Measurements from ENCODE around the gene ZNF548. TPM values are rescaled to one million over a fixed set of nuclear protein-coding genes. Genes with fewer than 3 reads are reported as not detected.

The ZNF548 gene
- polyA plus RNA-seq, 1 donor (not counting 4 experiments of a cell fraction or from before 2014, with no cell fraction given): 11.4 TPM

DNA sequence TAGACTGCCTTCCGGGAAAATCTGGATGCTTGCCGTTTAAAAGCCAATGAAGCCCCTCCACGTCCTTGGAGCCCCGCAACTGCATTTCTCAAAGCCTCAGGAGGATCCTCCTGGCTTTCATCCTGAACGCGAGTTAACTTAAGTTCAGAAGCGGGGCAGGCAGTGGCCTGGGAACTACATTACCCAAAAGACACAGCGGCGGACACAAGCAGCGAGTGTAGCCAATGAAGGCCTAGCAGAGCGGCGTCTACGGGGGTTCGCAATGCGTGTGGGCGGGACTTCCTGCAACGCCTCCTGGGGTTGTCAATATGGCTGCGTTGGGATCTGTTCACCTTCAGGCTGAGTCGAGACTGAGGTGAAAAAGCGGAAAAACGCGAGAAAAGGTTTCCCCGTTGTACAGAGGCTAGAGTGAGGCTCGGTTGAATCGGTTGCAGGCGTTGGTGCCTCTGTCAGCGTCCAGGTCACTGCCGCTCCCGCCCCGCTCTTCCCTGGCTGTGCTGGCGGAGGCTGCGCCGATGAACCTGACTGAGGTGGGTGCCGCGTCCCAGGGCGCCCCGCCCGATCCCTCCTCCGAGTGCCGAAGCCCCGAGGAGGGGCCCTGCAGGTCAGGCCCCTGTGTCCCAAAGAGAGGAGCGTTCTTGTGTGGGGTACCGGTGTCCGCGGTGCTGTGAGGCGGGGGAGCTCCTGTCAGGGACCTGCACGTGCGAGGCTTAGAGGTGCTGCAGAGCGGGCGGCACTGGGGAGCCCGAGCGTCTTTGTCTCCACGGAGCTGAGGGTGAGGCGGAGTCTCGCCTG, 21.4 kb downstream of the ZNF548 start, which contains the start of gene ZNF17:
TSS of gene ZNF17 (plus strand) at position 285 of the 795 bp plus-strand sequence. CDS start 2,455 bp downstream, outside the sequence.
- Histone ChIP-seq H3K4me2 (ENCODE audit: control insufficient read depth, extremely low read depth, insufficient read depth, low read depth, low read length) (peak within 1 kb of the TSS; percentile 83), H2AFZ (ENCODE audit: control insufficient read depth, low read length) (peak within 1 kb of the TSS; percentile 98), H3K79me2 (ENCODE audit: control insufficient read depth, insufficient read depth, low read length) (peaks cover 25% of the 10 kb centered on the region), H3K4me1 (ENCODE audit: control insufficient read depth, extremely low read depth, insufficient read depth, low read length) (peaks cover 11% of the 10 kb centered on the region), H3K27ac (ENCODE audit: control insufficient read depth, insufficient read depth, low read length) (peak within 1 kb of the TSS; percentile 47), H3K36me3 (ENCODE audit: control insufficient read depth in 2 of 2, extremely low read depth in 1 of 2, insufficient read depth in 2 of 2, low read length in 2 of 2) (peaks cover 2 to 4% of the 10 kb centered on the region in 2 experiments), H3K27me3 (ENCODE audit: control insufficient read depth, extremely low read depth, insufficient read depth, low read length) (no peaks in the 10 kb centered on the region), H3K9me1 (ENCODE audit: control insufficient read depth, extremely low read depth, insufficient read depth, low read length) (peaks cover 3% of the 10 kb centered on the region), H3K4me3 (ENCODE audit: control insufficient read depth in 2 of 3, extremely low read depth in 1 of 3, insufficient read depth in 2 of 3, low read depth in 1 of 3, low read length in 3 of 3) (peak within 1 kb of the TSS; percentile 65 to 93 (median 93)), H3K9me3 (ENCODE audit: control insufficient read depth, low read depth, low read length) (no peaks in the 10 kb centered on the region), H3K9ac (ENCODE audit: control insufficient read depth, extremely low read depth, insufficient read depth, low read length) (peak within 1 kb of the TSS; percentile 81), H4K20me1 (ENCODE audit: control insufficient read depth, extremely low read depth, insufficient read depth, low read length) (no peaks in the 10 kb centered on the region)
- FAIRE-seq: peak; percentile 95
- DNase-seq (ENCODE audit: low read depth, low spot score): peak; percentile 41
- TF ChIP-seq CTCF (optimal IDR thresholded peaks at IDR 0.05 in 1 of 3, IDR thresholded peaks at IDR 0.05 in 1 of 3, conservative IDR thresholded peaks at IDR 0.05 in 1 of 3; ENCODE audit: extremely low read depth in 1 of 3, insufficient read depth in 2 of 3, low read length in 3 of 3) (no peak), EZH2 (IDR thresholded peaks at IDR 0.05; ENCODE audit: low read length) (no peak)
- dilution Hi-C loops (cut with MboI; ENCODE audit: extremely low pct_ligation_motif_present, low sequenced_read_pairs): no loop called here

GRCh38 chr19:57419439-57419838, 29.8 kb downstream of the ZNF548 start:
- Histone ChIP-seq H3K79me2 (ENCODE audit: control insufficient read depth, insufficient read depth, low read length) (peaks cover 3% of the 10 kb centered on the region), H3K9me3 (ENCODE audit: control insufficient read depth, low read depth, low read length) (no peaks in the 10 kb centered on the region), H4K20me1 (ENCODE audit: control insufficient read depth, extremely low read depth, insufficient read depth, low read length) (no peaks in the 10 kb centered on the region), H2AFZ (ENCODE audit: control insufficient read depth, low read length) (no peak overlapping the region), H3K4me3 (ENCODE audit: control insufficient read depth in 2 of 3, extremely low read depth in 1 of 3, insufficient read depth in 2 of 3, low read depth in 1 of 3, low read length in 3 of 3) (no peak overlapping the region), H3K9me1 (ENCODE audit: control insufficient read depth, extremely low read depth, insufficient read depth, low read length) (no peaks in the 10 kb centered on the region), H3K36me3 (ENCODE audit: control insufficient read depth in 2 of 2, extremely low read depth in 1 of 2, insufficient read depth in 2 of 2, low read length in 2 of 2) (peaks cover 17 to 26% of the 10 kb centered on the region in 2 experiments), H3K4me2 (ENCODE audit: control insufficient read depth, extremely low read depth, insufficient read depth, low read depth, low read length) (no peak overlapping the region), H3K27me3 (ENCODE audit: control insufficient read depth, extremely low read depth, insufficient read depth, low read length) (no peaks in the 10 kb centered on the region), H3K9ac (ENCODE audit: control insufficient read depth, extremely low read depth, insufficient read depth, low read length) (no peak overlapping the region), H3K4me1 (ENCODE audit: control insufficient read depth, extremely low read depth, insufficient read depth, low read length) (no peaks in the 10 kb centered on the region), H3K27ac (ENCODE audit: control insufficient read depth, insufficient read depth, low read length) (no peak overlapping the region)
- dilution Hi-C loops (cut with MboI; ENCODE audit: extremely low pct_ligation_motif_present, low sequenced_read_pairs): no loop called here
- DNase-seq (ENCODE audit: low read depth, low spot score) (no peak), FAIRE-seq (no peak)
- TF ChIP-seq CTCF (optimal IDR thresholded peaks at IDR 0.05 in 1 of 3, IDR thresholded peaks at IDR 0.05 in 1 of 3, conservative IDR thresholded peaks at IDR 0.05 in 1 of 3; ENCODE audit: extremely low read depth in 1 of 3, insufficient read depth in 2 of 3, low read length in 3 of 3) (no peak), EZH2 (IDR thresholded peaks at IDR 0.05; ENCODE audit: low read length) (no peak)
